IgD-negative memory B cell (primary cell): ENCODE results near the gene LEFTY1. TPM values are rescaled to one million over a fixed set of nuclear protein-coding genes. Genes with fewer than 3 reads are reported as not detected.

Experiments
- H3K27ac Mint-ChIP-seq, 3 donors: one replicate each; pipeline ENCODE4 v1.8.0; 2020 to 2022; ENCODE audit warnings: mild to moderate bottlenecking in 3 of 3, mixed read lengths in 3 of 3, moderate library complexity in 1 of 3
- H3K27me3 Mint-ChIP-seq: one replicate; pipeline ENCODE4 v1.8.0; 2021; ENCODE audit warnings: mixed read lengths
- H3K36me3 Mint-ChIP-seq: one replicate; pipeline ENCODE4 v1.8.0; 2020; ENCODE audit warnings: mild to moderate bottlenecking, mixed read lengths
- H3K4me1 Mint-ChIP-seq, 3 donors: one replicate each; pipeline ENCODE4 v1.8.0; 2020 to 2022; ENCODE audit warnings: mixed read lengths in 3 of 3, mild to moderate bottlenecking in 1 of 3
- H3K4me3 Mint-ChIP-seq, 4 donors: one replicate each; pipeline ENCODE4 v1.8.0; 2020 to 2022; ENCODE audit warnings: mild to moderate bottlenecking in 4 of 4, mixed read lengths in 4 of 4, moderate library complexity in 3 of 4
- H3K9me3 Mint-ChIP-seq, 3 donors: one replicate each; pipeline ENCODE4 v1.8.0; 2020 to 2021; ENCODE audit warnings: mixed read lengths in 3 of 3, mild to moderate bottlenecking in 1 of 3
- polyA plus RNA-seq: library from polyadenylated mRNA; unstranded; fragments of 300-500 nt; fragmentation: Illumina TruSeq; gene quantifications from one replicate; pipeline ENCODE4 v1.2.3, GENCODE V29; 2021

LEFTY1 gene
- polyA plus RNA-seq, 1 donor from 2014 or later: not detected

GRCh38 chr1:225886159-225887029 is 2.6 kb downstream of the LEFTY1 start:
- Mint-ChIP-seq H3K4me1 (peaks cover 0 to 12% (median 5%) of the 10 kb centered on the region in 3 donors), H3K27ac (no peak overlapping the region), H3K27me3 (peaks cover 3% of the 10 kb centered on the region), H3K36me3 (no peaks in the 10 kb centered on the region), H3K4me3 (peak overlapping the region in 1 of 4 donors; percentile 69), H3K9me3 (no peaks in the 10 kb centered on the region)

- H3K9me3 Mint-ChIP-seq: no peaks in the 10 kb centered on the region
- H3K4me3 Mint-ChIP-seq: peak overlapping the region in 1 of 4 donors; percentile 53
- H3K4me1 Mint-ChIP-seq: peaks cover 8 to 19% (median 15%) of the 10 kb centered on the region in 3 donors
- H3K27ac Mint-ChIP-seq: no peak overlapping the region
- peaks cover 3% of the 10 kb centered on the region for H3K27me3 Mint-ChIP-seq
- H3K36me3 Mint-ChIP-seq: no peaks in the 10 kb centered on the region
These were observed 3.6 kb downstream of the LEFTY1 start for GRCh38 chr1:225885336-225885735.

- peaks cover 13 to 34% (median 25%) of the 10 kb centered on the region in 3 donors for H3K4me1 Mint-ChIP-seq
- peak overlapping the region; percentile 93 to 99 (median 96) for H3K4me3 Mint-ChIP-seq
- H3K27me3 Mint-ChIP-seq: peaks cover 2% of the 10 kb centered on the region
- peak overlapping the region in 2 of 3 donors; percentile 70 to 85 for H3K27ac Mint-ChIP-seq
- no peaks in the 10 kb centered on the region for H3K9me3 Mint-ChIP-seq
- no peaks in the 10 kb centered on the region for H3K36me3 Mint-ChIP-seq
These were observed 5.2 kb downstream of the LEFTY1 start for GRCh38 chr1:225883616-225884265.

GRCh38 chr1:225882694-225883615 is 6.0 kb downstream of the LEFTY1 start:
- H3K27ac Mint-ChIP-seq: peak overlapping the region; percentile 70 to 94 (median 80)
- H3K4me3 Mint-ChIP-seq: peak overlapping the region; percentile 93 to 99 (median 96)
- H3K36me3 Mint-ChIP-seq: no peaks in the 10 kb centered on the region
- no peaks in the 10 kb centered on the region for H3K27me3 Mint-ChIP-seq
- no peaks in the 10 kb centered on the region for H3K9me3 Mint-ChIP-seq
- peaks cover 19 to 33% (median 31%) of the 10 kb centered on the region in 3 donors for H3K4me1 Mint-ChIP-seq

GRCh38 chr1:225881959-225882693 is 6.8 kb downstream of the LEFTY1 start, which contains the start of gene TMEM63A:
TMEM63A (minus strand) TSS chr1:225882380; CDS start chr1:225877580, 4,800 bp downstream.
- Mint-ChIP-seq H3K4me1 (peaks cover 24 to 37% (median 37%) of the 10 kb centered on the region in 3 donors), H3K9me3 (no peaks in the 10 kb centered on the region), H3K27me3 (no peaks in the 10 kb centered on the region), H3K4me3 (peak within 1 kb of the TSS; percentile 93 to 99 (median 96)), H3K36me3 (peaks cover 3% of the 10 kb centered on the region), H3K27ac (peak within 1 kb of the TSS; percentile 70 to 94 (median 92))

- H3K27ac Mint-ChIP-seq: peak overlapping the region; percentile 70 to 92 (median 85)
- no peaks in the 10 kb centered on the region for H3K27me3 Mint-ChIP-seq
- peak overlapping the region; percentile 93 to 99 (median 96) for H3K4me3 Mint-ChIP-seq
- H3K36me3 Mint-ChIP-seq: peaks cover 3% of the 10 kb centered on the region
- no peaks in the 10 kb centered on the region for H3K9me3 Mint-ChIP-seq
- peaks cover 24 to 41% (median 39%) of the 10 kb centered on the region in 3 donors for H3K4me1 Mint-ChIP-seq
These were observed 7.6 kb downstream of the LEFTY1 start for GRCh38 chr1:225881081-225881958.

- H3K4me3 Mint-ChIP-seq: peak overlapping the region; percentile 93 to 99 (median 96)
- H3K27me3 Mint-ChIP-seq: no peaks in the 10 kb centered on the region
- H3K4me1 Mint-ChIP-seq: peaks cover 24 to 43% (median 39%) of the 10 kb centered on the region in 3 donors
- H3K9me3 Mint-ChIP-seq: no peaks in the 10 kb centered on the region
- H3K27ac Mint-ChIP-seq: peak overlapping the region; percentile 70 to 92 (median 78)
- peaks cover 4% of the 10 kb centered on the region for H3K36me3 Mint-ChIP-seq
These were observed 8.3 kb downstream of the LEFTY1 start for GRCh38 chr1:225880636-225881035.

- Mint-ChIP-seq H3K27me3 (no peaks in the 10 kb centered on the region), H3K27ac (peak overlapping the region; percentile 70 to 92 (median 78)), H3K9me3 (no peaks in the 10 kb centered on the region), H3K4me3 (peak overlapping the region; percentile 93 to 99 (median 96)), H3K4me1 (peaks cover 24 to 43% (median 39%) of the 10 kb centered on the region in 3 donors), H3K36me3 (peaks cover 4% of the 10 kb centered on the region)
These were observed 8.7 kb downstream of the LEFTY1 start for GRCh38 chr1:225880222-225880588.

GRCh38 chr1:225879521-225880221 is 9.3 kb downstream of the LEFTY1 start:
- H3K9me3 Mint-ChIP-seq: no peaks in the 10 kb centered on the region
- peaks cover 24 to 43% (median 40%) of the 10 kb centered on the region in 3 donors for H3K4me1 Mint-ChIP-seq
- H3K27me3 Mint-ChIP-seq: no peaks in the 10 kb centered on the region
- peak overlapping the region; percentile 93 to 99 (median 96) for H3K4me3 Mint-ChIP-seq
- H3K27ac Mint-ChIP-seq: peak overlapping the region; percentile 70 to 92 (median 78)
- H3K36me3 Mint-ChIP-seq: peaks cover 6% of the 10 kb centered on the region

- peaks cover 24 to 42% (median 41%) of the 10 kb centered on the region in 3 donors for H3K4me1 Mint-ChIP-seq
- H3K9me3 Mint-ChIP-seq: no peaks in the 10 kb centered on the region
These were observed 10.7 kb downstream of the LEFTY1 start for GRCh38 chr1:225878282-225878681.

GRCh38 chr1:225877580-225877979 is 11.4 kb downstream of the LEFTY1 start:
- Mint-ChIP-seq H3K9me3 (no peaks in the 10 kb centered on the region), H3K4me1 (peaks cover 24 to 40% (median 39%) of the 10 kb centered on the region in 3 donors), H3K36me3 (peaks cover 8% of the 10 kb centered on the region), H3K27me3 (no peaks in the 10 kb centered on the region), H3K27ac (peak overlapping the region; percentile 31 to 69 (median 33)), H3K4me3 (peak overlapping the region in 2 of 4 donors; percentile 36 to 72)

More at GRCh38 chr1:225878282-225878681, 10.7 kb downstream of the LEFTY1 start:
- H3K4me3 Mint-ChIP-seq: peak overlapping the region in 1 of 4 donors; percentile 94
- no peaks in the 10 kb centered on the region for H3K27me3 Mint-ChIP-seq
- peaks cover 8% of the 10 kb centered on the region for H3K36me3 Mint-ChIP-seq
- peak overlapping the region in 1 of 3 donors; percentile 69 for H3K27ac Mint-ChIP-seq

- Mint-ChIP-seq H3K9me3 (no peaks in the 10 kb centered on the region), H3K36me3 (peaks cover 8% of the 10 kb centered on the region), H3K27ac (peak overlapping the region in 1 of 3 donors; percentile 83), H3K4me1 (peaks cover 24 to 40% (median 39%) of the 10 kb centered on the region in 3 donors), H3K27me3 (no peaks in the 10 kb centered on the region), H3K4me3 (peak overlapping the region in 1 of 4 donors; percentile 27)
These were observed 11.9 kb downstream of the LEFTY1 start for GRCh38 chr1:225876900-225877510.
